ENCODE measurements around the gene SUSD1. TPM values are rescaled to one million over a fixed set of nuclear protein-coding genes. Genes with fewer than 3 reads are reported as not detected.
"Not testable (repeated sequence)": the region's sequence is repeated elsewhere in the genome, so short reads cannot be mapped to it uniquely, and the experiment has no call there.

SUSD1 gene
- total RNA-seq, 1 donor from 2014 or later, result 26.0 TPM

DNA sequence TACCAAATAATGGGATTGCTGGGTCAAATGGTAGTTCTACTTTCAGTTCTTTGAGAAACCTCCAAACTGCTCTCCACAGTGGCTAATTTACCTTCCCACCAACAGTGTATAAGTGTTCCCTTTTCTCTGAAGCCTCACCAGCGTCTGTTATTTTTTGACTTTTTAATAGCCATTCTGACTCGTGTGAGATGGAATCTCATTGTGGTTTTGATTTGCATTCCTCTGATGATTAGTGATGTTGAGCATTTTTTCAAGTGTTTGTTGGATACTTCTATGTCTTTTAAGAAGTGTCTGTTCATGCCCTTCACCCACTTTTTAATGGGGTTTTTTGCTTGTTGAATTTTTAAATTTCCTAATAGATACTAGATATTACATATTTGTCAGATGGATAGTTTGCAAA lies 28.4 kb upstream of the SUSD1 start:
- Mint-ChIP-seq H3K4me1 (no peaks in the 10 kb centered on the region), H3K27me3 (ENCODE audit: low read depth) (no peaks in the 10 kb centered on the region), H3K36me3 (peaks cover 46% of the 10 kb centered on the region), H3K4me3 (no peak overlapping the region), H3K27ac (no peak overlapping the region), H3K9me3 (peaks cover 44% of the 10 kb centered on the region)
- TF ChIP-seq, protein P1, sequence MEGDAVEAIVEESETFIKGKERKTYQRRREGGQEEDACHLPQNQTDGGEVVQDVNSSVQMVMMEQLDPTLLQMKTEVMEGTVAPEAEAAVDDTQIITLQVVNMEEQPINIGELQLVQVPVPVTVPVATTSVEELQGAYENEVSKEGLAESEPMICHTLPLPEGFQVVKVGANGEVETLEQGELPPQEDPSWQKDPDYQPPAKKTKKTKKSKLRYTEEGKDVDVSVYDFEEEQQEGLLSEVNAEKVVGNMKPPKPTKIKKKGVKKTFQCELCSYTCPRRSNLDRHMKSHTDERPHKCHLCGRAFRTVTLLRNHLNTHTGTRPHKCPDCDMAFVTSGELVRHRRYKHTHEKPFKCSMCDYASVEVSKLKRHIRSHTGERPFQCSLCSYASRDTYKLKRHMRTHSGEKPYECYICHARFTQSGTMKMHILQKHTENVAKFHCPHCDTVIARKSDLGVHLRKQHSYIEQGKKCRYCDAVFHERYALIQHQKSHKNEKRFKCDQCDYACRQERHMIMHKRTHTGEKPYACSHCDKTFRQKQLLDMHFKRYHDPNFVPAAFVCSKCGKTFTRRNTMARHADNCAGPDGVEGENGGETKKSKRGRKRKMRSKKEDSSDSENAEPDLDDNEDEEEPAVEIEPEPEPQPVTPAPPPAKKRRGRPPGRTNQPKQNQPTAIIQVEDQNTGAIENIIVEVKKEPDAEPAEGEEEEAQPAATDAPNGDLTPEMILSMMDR (IDR thresholded peaks at IDR 0.05; ENCODE audit: unreplicated experiment), result no peak
- no peak for DNase-seq (ENCODE audit: low spot score in 2 of 2, unreplicated experiment in 2 of 2)

DNA sequence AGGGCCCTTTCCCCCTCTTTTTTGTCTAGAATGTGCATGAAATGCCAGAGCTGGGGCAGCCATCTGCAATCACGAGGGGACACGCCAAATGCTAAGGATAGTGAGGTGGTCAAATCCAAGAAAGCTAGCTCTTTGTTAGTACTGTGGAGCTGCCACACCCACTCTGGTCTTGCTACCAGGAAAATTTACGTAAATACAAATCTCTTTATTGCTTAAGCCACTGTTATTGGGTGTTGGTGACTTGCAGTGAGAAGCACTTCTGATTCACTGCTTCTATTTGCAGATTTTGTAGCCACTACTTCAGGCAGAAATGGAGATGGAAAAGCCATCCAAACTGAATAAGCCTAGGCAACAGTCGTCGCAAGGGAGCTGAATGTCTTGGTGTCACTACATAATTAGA lies 25.6 kb upstream of the SUSD1 start:
- Mint-ChIP-seq H3K9me3 (peaks cover 27% of the 10 kb centered on the region), H3K4me1 (no peaks in the 10 kb centered on the region), H3K27me3 (ENCODE audit: low read depth) (no peaks in the 10 kb centered on the region), H3K4me3 (no peak overlapping the region), H3K27ac (no peak overlapping the region), H3K36me3 (peaks cover 23% of the 10 kb centered on the region)
- TF ChIP-seq, protein P1 (IDR thresholded peaks at IDR 0.05; ENCODE audit: unreplicated experiment), result no peak
- DNase-seq (ENCODE audit: low spot score in 2 of 2, unreplicated experiment in 2 of 2), result no peak

DNA sequence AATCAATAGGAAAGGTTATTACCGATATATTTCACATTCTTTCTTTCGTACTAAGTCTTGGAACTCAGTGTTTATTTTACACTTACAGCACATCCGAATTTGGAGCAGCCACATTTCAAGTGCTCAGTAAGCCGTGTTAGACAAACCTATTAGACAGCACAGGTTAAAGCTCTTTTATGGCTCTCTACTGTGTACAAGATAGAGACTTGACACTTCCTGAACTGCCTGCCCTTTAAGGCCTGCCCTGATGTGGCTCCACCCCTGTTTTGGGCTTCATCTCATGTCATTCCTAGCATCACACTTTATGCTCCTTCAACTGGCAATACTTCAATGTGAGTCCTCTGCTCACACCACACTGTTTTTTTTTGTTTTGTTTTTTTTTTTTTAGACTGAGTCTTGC lies 23.5 kb upstream of the SUSD1 start:
- TF ChIP-seq, protein P1 (IDR thresholded peaks at IDR 0.05; ENCODE audit: unreplicated experiment), result no peak
- DNase-seq (ENCODE audit: low spot score in 2 of 2, unreplicated experiment in 2 of 2), result no peak
- H3K9me3 Mint-ChIP-seq, result peaks cover 11% of the 10 kb centered on the region
- H3K27ac Mint-ChIP-seq, result no peak overlapping the region
- H3K4me1 Mint-ChIP-seq, result no peaks in the 10 kb centered on the region
- H3K4me3 Mint-ChIP-seq, result no peak overlapping the region
- peaks cover 9% of the 10 kb centered on the region for H3K36me3 Mint-ChIP-seq
- no peaks in the 10 kb centered on the region for H3K27me3 Mint-ChIP-seq (ENCODE audit: low read depth)

DNA sequence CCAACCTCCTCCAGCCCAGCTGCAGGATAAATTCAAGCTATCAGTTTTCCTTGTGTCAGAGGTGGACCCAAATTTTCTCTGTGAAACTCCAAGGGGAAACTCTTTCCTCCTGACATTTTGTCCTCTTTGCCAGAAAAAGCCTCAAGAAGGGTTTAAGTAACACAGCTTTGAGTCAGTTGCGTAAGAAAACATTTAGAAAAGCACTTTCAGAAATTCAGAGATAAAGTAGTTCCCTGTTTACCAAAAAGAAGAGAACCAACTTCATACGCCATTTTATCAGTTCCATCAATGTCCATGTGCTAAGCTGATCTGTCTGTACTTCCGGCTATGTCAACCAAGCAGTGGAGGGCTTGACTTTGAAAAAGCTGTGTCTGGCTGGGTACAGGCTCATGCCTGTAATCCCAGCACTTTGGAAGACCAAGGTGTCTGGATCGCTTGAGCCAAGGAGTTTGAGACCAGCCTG lies 19.9 kb upstream of the SUSD1 start:
- Mint-ChIP-seq H3K27ac (no peak overlapping the region), H3K4me1 (no peaks in the 10 kb centered on the region)
- no peak for DNase-seq (ENCODE audit: low spot score in 2 of 2, unreplicated experiment in 2 of 2)

DNA sequence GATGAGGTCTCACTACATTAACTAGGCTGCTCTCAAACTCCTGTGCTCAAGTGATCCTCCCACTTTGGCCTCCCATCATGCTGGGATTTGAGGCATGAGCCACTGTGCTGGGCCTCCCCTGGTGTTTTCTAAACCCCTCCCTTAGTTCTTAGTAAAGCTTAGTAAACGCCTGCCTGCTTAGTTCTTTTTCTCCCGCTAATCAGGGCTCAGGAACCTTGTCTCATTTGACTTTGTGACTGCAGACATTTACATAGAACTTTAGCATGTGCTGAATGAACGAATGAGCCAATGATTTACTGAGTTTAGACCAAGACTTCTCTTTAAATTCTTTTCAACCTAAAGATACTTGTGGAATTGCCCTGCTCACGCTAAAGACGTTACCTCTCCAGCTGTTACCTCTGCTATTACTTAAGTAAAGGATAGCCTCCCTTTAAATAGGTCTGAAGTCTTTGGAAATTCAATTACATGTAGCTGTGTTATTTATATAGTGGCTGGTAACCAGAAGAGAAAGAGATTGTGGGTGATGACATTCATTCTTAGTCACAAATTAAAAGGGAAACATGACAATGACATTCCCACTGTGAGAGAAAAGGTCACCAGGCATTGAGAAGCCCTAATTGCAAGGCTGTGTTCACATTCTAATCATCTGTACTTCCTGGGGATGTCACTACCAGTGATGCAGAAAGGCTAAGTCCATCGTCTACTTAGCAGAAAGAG lies 18.6 kb upstream of the SUSD1 start:
- H3K27ac Mint-ChIP-seq, result no peak overlapping the region
- peaks cover 6% of the 10 kb centered on the region for H3K9me3 Mint-ChIP-seq

More for the DNA sequence above, 19.9 kb upstream of the SUSD1 start:
- no peaks in the 10 kb centered on the region for H3K27me3 Mint-ChIP-seq (ENCODE audit: low read depth)
- peaks cover 6% of the 10 kb centered on the region for H3K9me3 Mint-ChIP-seq
- TF ChIP-seq, protein P1 (IDR thresholded peaks at IDR 0.05; ENCODE audit: unreplicated experiment), result no peak
- H3K36me3 Mint-ChIP-seq, result peaks cover 5% of the 10 kb centered on the region
- no peak overlapping the region for H3K4me3 Mint-ChIP-seq

DNA sequence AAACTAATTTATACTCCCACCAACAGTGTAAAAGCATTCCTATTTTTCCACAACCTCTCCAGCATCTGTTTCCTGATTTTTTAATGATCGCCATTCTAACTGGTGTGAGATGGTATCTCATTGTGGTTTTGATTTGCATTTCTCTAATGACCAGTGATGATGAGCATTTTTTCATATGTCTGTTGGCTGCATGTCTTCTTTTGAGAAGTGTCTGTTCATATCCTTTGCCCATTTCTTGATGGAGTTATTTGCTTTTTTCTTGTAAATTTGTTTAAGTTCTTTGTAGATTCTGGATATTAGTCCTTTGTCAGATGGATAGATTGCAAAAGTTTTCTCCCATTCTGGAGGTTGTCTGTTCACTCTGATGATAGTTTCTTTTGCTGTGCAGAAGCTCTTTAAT lies 15.2 kb upstream of the SUSD1 start:
- not testable (repeated sequence) for H3K36me3 Mint-ChIP-seq

More for the DNA sequence above, 18.6 kb upstream of the SUSD1 start:
- no peak for DNase-seq (ENCODE audit: low spot score in 2 of 2, unreplicated experiment in 2 of 2)
- H3K27me3 Mint-ChIP-seq (ENCODE audit: low read depth), result no peaks in the 10 kb centered on the region
- H3K4me3 Mint-ChIP-seq, result no peak overlapping the region
- TF ChIP-seq, protein P1 (IDR thresholded peaks at IDR 0.05; ENCODE audit: unreplicated experiment), result no peak
- H3K36me3 Mint-ChIP-seq, result peaks cover 5% of the 10 kb centered on the region
- H3K4me1 Mint-ChIP-seq, result no peaks in the 10 kb centered on the region

More for the DNA sequence above, 15.2 kb upstream of the SUSD1 start:
- H3K27me3 Mint-ChIP-seq (ENCODE audit: low read depth); H3K9me3 Mint-ChIP-seq; H3K4me1 Mint-ChIP-seq; H3K4me3 Mint-ChIP-seq; DNase-seq (ENCODE audit: low spot score in 2 of 2, unreplicated experiment in 2 of 2); H3K27ac Mint-ChIP-seq: not testable (repeated sequence)

Data from mesothelial cell of epicardium (in vitro differentiated cells).